PC-9 (cell line): ENCODE results near the gene CD209.

Experiments used
- EZH2 ChIP-seq: fragments of 200-600 bp; sonication (generic); IDR thresholded peaks from 2 replicates; pipeline ENCODE4 v1.8.0; 2017; ENCODE audit warnings: antibody characterized with exemption, low read depth
- TF ChIP-seq, protein P1 (sequence below): fragments of 200-600 bp; sonication (generic); conservative IDR thresholded peaks from 2 replicates; pipeline ENCODE4 v1.6.1; 2017; ENCODE audit warnings: mixed run types, antibody characterized with exemption, mild to moderate bottlenecking, moderate library complexity

DNA sequence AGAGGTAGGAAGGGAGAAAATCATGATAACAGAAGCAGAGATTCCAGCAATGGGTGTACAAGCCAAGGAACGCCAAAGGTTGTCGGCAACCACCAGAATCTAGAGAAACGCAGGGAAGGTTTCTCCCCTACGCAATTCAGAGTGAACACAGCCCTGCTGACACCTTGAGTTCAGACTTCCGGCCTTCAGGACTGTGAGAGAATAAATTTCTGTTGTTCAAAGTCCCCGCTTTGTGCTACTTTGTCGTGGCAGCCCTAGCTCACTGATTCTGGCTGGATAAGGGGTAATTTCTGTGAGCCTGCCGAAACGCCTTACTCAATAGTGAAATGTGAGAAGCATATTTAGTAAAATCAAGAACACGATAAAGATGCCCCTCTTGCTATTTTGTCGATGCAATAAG lies 10.1 kb downstream of the CD209 start:
- TF ChIP-seq EZH2, result no peak
- TF ChIP-seq, protein P1, sequence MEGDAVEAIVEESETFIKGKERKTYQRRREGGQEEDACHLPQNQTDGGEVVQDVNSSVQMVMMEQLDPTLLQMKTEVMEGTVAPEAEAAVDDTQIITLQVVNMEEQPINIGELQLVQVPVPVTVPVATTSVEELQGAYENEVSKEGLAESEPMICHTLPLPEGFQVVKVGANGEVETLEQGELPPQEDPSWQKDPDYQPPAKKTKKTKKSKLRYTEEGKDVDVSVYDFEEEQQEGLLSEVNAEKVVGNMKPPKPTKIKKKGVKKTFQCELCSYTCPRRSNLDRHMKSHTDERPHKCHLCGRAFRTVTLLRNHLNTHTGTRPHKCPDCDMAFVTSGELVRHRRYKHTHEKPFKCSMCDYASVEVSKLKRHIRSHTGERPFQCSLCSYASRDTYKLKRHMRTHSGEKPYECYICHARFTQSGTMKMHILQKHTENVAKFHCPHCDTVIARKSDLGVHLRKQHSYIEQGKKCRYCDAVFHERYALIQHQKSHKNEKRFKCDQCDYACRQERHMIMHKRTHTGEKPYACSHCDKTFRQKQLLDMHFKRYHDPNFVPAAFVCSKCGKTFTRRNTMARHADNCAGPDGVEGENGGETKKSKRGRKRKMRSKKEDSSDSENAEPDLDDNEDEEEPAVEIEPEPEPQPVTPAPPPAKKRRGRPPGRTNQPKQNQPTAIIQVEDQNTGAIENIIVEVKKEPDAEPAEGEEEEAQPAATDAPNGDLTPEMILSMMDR, result no peak
